Activated naive CD4-positive, alpha-beta T cell treated with anti-CD3 and anti-CD28 coated beads, Interleukin-2, amount 50 U/mL, for 24 hours (primary cell): ENCODE data around the gene MKKS.

Experiments used
- H3K27ac Mint-ChIP-seq: one replicate; pipeline ENCODE4 v1.8.0; 2021; ENCODE audit warnings: mild to moderate bottlenecking, mixed read lengths
- H3K27me3 Mint-ChIP-seq: one replicate; pipeline ENCODE4 v1.8.0; 2021; ENCODE audit warnings: mixed read lengths
- H3K36me3 Mint-ChIP-seq: one replicate; pipeline ENCODE4 v1.8.0; 2021; ENCODE audit warnings: mixed read lengths
- H3K4me1 Mint-ChIP-seq: one replicate; pipeline ENCODE4 v1.8.0; 2021; ENCODE audit warnings: mixed read lengths
- H3K4me3 Mint-ChIP-seq: one replicate; pipeline ENCODE4 v1.8.0; 2021; ENCODE audit warnings: mild to moderate bottlenecking, mixed read lengths
- H3K9me3 Mint-ChIP-seq: one replicate; pipeline ENCODE4 v1.8.0; 2021; ENCODE audit warnings: mixed read lengths

The MKKS gene

GRCh38 chr20:10370091-10370887, 63.7 kb downstream of the MKKS start:
- no peaks in the 10 kb centered on the region for H3K36me3 Mint-ChIP-seq
- peaks cover 9% of the 10 kb centered on the region for H3K27me3 Mint-ChIP-seq
- H3K27ac Mint-ChIP-seq, result no peak overlapping the region
- H3K9me3 Mint-ChIP-seq, result no peaks in the 10 kb centered on the region
- H3K4me1 Mint-ChIP-seq, result no peaks in the 10 kb centered on the region
- no peak overlapping the region for H3K4me3 Mint-ChIP-seq

GRCh38 chr20:10369723-10370090, 64.3 kb downstream of the MKKS start:
- Mint-ChIP-seq H3K36me3 (no peaks in the 10 kb centered on the region), H3K4me1 (no peaks in the 10 kb centered on the region), H3K27ac (no peak overlapping the region), H3K27me3 (peaks cover 9% of the 10 kb centered on the region), H3K9me3 (no peaks in the 10 kb centered on the region), H3K4me3 (no peak overlapping the region)

DNA sequence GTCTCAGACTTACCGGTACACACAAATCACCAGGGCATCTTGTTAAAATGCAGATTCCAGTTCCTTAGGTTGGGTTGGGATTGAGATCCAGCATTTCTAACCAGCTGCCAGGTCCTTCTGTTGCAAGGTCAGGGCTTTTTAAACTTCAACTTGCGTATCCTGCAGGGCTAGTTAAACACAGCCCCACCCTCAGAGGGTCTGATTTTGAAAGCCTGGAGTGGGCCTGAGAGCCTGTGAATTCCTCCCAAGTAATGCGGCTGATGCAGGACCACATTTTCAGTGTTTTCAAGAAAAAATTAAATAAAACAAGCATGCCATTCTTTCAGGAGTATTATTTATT, 65.3 kb downstream of the MKKS start:
- no peaks in the 10 kb centered on the region for H3K9me3 Mint-ChIP-seq
- H3K4me1 Mint-ChIP-seq, result no peaks in the 10 kb centered on the region
- H3K27me3 Mint-ChIP-seq, result peaks cover 8% of the 10 kb centered on the region

GRCh38 chr20:10367943-10368701, 65.9 kb downstream of the MKKS start:
- Mint-ChIP-seq H3K27ac (no peak overlapping the region), H3K36me3 (no peaks in the 10 kb centered on the region), H3K4me1 (no peaks in the 10 kb centered on the region), H3K9me3 (no peaks in the 10 kb centered on the region), H3K4me3 (no peak overlapping the region), H3K27me3 (peaks cover 6% of the 10 kb centered on the region)

More for the DNA sequence above, 65.3 kb downstream of the MKKS start:
- no peak overlapping the region for H3K27ac Mint-ChIP-seq
- no peak overlapping the region for H3K4me3 Mint-ChIP-seq
- no peaks in the 10 kb centered on the region for H3K36me3 Mint-ChIP-seq

DNA sequence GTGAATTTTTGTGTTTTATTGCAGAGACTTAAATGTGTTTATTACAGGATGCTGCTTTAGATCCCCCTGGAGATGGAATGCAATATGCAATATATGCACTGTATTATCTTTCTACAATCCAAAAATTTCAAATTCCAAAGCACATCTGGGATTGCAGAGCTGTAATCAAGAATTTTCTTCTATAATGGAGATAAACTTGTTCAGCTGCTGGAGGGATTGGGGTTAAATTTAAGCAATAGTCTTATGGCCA, 66.4 kb downstream of the MKKS start:
- H3K4me1 Mint-ChIP-seq, result no peaks in the 10 kb centered on the region
- H3K36me3 Mint-ChIP-seq, result no peaks in the 10 kb centered on the region
- H3K27me3 Mint-ChIP-seq, result peaks cover 6% of the 10 kb centered on the region
- no peaks in the 10 kb centered on the region for H3K9me3 Mint-ChIP-seq
- H3K27ac Mint-ChIP-seq, result no peak overlapping the region
- no peak overlapping the region for H3K4me3 Mint-ChIP-seq

DNA sequence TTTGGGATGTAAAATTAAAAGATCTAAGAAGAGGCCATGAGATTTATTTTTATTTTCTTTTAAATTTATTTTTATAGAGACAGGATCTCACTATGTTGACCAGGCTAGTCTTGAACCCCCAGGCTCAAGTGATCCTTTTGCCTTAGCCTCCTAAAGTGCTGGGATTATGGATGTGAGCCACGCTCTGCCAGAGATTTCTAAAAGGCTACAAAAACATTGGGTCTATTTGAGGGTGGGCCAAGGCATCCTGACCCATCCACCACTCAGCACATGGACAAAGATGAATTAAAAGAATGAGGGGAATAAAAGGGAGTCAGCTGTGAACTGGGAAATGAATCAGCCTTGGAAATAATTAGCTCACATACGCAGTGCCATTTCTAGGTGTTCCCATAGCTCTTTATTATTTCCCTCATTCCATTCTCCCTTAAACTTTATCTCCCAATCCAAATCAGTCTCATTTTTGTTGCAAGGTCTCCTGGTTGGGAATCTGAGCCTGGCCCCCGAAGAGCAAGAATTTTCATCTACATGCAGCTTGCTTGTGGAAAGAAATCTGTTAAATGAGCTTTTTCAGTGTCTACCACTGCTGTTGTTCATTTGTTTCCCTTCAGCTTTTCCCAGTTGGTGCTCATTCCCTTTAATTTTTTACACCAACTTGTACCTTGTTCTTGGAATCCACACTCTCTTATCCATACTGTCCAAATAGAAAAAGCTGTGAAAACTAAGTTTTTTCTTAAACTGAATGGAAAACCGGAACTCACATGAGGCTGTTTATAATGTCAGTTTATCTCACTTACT, 66.9 kb downstream of the MKKS start:
- no peak overlapping the region for H3K27ac Mint-ChIP-seq
- H3K4me3 Mint-ChIP-seq, result no peak overlapping the region
- H3K4me1 Mint-ChIP-seq, result no peaks in the 10 kb centered on the region

GRCh38 chr20:10362674-10363073, 71.3 kb downstream of the MKKS start:
- H3K9me3 Mint-ChIP-seq, result no peaks in the 10 kb centered on the region
- no peaks in the 10 kb centered on the region for H3K36me3 Mint-ChIP-seq
- no peak overlapping the region for H3K4me3 Mint-ChIP-seq
- H3K27me3 Mint-ChIP-seq, result peaks cover 8% of the 10 kb centered on the region
- no peak overlapping the region for H3K27ac Mint-ChIP-seq
- no peaks in the 10 kb centered on the region for H3K4me1 Mint-ChIP-seq

More for the DNA sequence above, 66.9 kb downstream of the MKKS start:
- Mint-ChIP-seq H3K9me3 (no peaks in the 10 kb centered on the region), H3K27me3 (peaks cover 6% of the 10 kb centered on the region), H3K36me3 (no peaks in the 10 kb centered on the region)

DNA sequence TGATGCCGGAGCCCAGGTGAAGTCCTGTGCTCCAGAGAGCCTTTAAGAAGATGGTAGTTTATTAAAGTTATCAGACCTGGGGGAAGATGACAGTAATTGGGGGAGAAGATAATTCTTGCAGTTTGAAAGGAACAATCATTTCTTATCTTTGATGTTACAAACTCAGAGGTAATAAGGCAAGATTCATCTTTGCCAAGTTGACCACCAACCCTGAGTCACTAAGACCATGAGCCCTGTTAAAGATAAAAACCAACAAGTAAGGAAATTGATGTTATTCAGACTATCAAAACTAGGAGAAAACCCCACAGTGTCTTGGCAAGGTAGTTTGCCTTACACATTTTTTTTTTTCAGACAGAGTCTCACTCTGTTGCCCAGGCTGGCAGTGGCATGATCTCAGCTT, 73.1 kb downstream of the MKKS start:
- Mint-ChIP-seq H3K4me1 (no peaks in the 10 kb centered on the region), H3K36me3 (no peaks in the 10 kb centered on the region), H3K27ac (no peak overlapping the region), H3K27me3 (peaks cover 12% of the 10 kb centered on the region), H3K9me3 (no peaks in the 10 kb centered on the region), H3K4me3 (no peak overlapping the region)

- Mint-ChIP-seq H3K27me3 (peaks cover 10% of the 10 kb centered on the region), H3K27ac (no peak overlapping the region), H3K4me3 (no peak overlapping the region), H3K36me3 (no peaks in the 10 kb centered on the region), H3K9me3 (no peaks in the 10 kb centered on the region), H3K4me1 (no peaks in the 10 kb centered on the region)
These were observed 74.4 kb downstream of the MKKS start for GRCh38 chr20:10359621-10360040.

- H3K36me3 Mint-ChIP-seq, result no peaks in the 10 kb centered on the region
- no peaks in the 10 kb centered on the region for H3K4me1 Mint-ChIP-seq
- H3K27me3 Mint-ChIP-seq, result peaks cover 10% of the 10 kb centered on the region
- no peaks in the 10 kb centered on the region for H3K9me3 Mint-ChIP-seq
- H3K4me3 Mint-ChIP-seq, result no peak overlapping the region
- no peak overlapping the region for H3K27ac Mint-ChIP-seq
These were observed 76.0 kb downstream of the MKKS start for GRCh38 chr20:10357974-10358373.

- H3K4me1 Mint-ChIP-seq, result no peaks in the 10 kb centered on the region
- H3K9me3 Mint-ChIP-seq, result no peaks in the 10 kb centered on the region
- H3K27ac Mint-ChIP-seq, result no peak overlapping the region
- H3K27me3 Mint-ChIP-seq, result peaks cover 10% of the 10 kb centered on the region
- no peaks in the 10 kb centered on the region for H3K36me3 Mint-ChIP-seq
- H3K4me3 Mint-ChIP-seq, result no peak overlapping the region
These were observed 76.8 kb downstream of the MKKS start for GRCh38 chr20:10357061-10357708.

DNA sequence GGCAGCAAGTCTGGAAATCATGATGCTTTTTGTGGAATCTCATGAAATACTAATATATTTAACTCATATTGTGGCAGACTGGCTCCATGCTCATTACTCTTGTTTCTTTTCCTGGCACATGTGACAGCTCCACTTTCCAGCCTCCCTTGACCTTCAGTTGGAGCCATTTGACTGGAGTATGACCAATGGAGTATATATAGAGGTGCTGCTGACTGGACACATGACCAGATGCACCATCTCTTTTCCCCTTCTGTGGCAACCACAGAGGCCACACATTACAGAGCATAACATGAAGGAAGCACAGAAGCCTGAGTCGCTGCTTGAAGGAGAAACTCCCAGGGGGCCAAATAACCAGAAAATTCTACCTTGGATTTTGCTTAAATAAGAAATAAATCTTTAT, 77.4 kb downstream of the MKKS start:
- Mint-ChIP-seq H3K36me3 (no peaks in the 10 kb centered on the region), H3K9me3 (no peaks in the 10 kb centered on the region), H3K27ac (no peak overlapping the region), H3K4me1 (no peaks in the 10 kb centered on the region), H3K27me3 (peaks cover 10% of the 10 kb centered on the region), H3K4me3 (no peak overlapping the region)

- H3K27me3 Mint-ChIP-seq, result peaks cover 4% of the 10 kb centered on the region
- H3K9me3 Mint-ChIP-seq, result no peaks in the 10 kb centered on the region
- H3K36me3 Mint-ChIP-seq, result no peaks in the 10 kb centered on the region
- peaks cover 10% of the 10 kb centered on the region for H3K4me1 Mint-ChIP-seq
- no peak overlapping the region for H3K4me3 Mint-ChIP-seq
- H3K27ac Mint-ChIP-seq, result no peak overlapping the region
These were observed 80.8 kb downstream of the MKKS start for GRCh38 chr20:10352934-10353824.
